Vagina (tissue), 2 donors: ENCODE data around the gene OLR1.

Experiments
- CTCF ChIP-seq, 3 experiments: fragments of 450-650 bp in 2 of 3; fragments of 200-600 bp in 1 of 3; sonication (generic) in 1 of 3; IDR thresholded peaks; one replicate each; pipeline ENCODE4 v1.5.1; 2017 to 2019; ENCODE audit warnings: antibody characterized with exemption in 3 of 3, mild to moderate bottlenecking in 2 of 3, moderate library complexity in 2 of 3
- POLR2A ChIP-seq, 2 donors: fragments of 450-650 bp; IDR thresholded peaks; one replicate each; pipeline ENCODE4 v1.6.1; 2017; ENCODE audit warnings: antibody characterized with exemption in 2 of 2, mild to moderate bottlenecking in 2 of 2, moderate library complexity in 2 of 2

GRCh38 chr12:10214895-10215267, 42.9 kb upstream of the OLR1 start:
- no peak for TF ChIP-seq POLR2A (IDR thresholded peaks at IDR 0.05)
- no peak for TF ChIP-seq CTCF (IDR thresholded peaks at IDR 0.05)
